ENCODE measurements around the gene FARP1. TPM values are rescaled to one million over a fixed set of nuclear protein-coding genes. Genes with fewer than 3 reads are reported as not detected.
"Not testable (repeated sequence)": the region's sequence is repeated elsewhere in the genome, so short reads cannot be mapped to it uniquely, and the experiment has no call there.

FARP1 gene
- total and polyA plus RNA-seq, 2 of the 13 experiments (the other 11 are each of a cell fraction or from before 2014, with no cell fraction given) = 70.6 to 126 TPM

- H2AFZ ChIP-seq (ENCODE audit: low read length); FAIRE-seq; intact Hi-C loops (cut with micrococcal nuclease; ENCODE audit: unreplicated experiment); DNase-seq (ENCODE audit: low spot score); ATAC-seq; BruUV-seq (replicated peaks); H3K27me3 ChIP-seq (ENCODE audit: control insufficient read depth in 1 of 2, insufficient read depth in 2 of 2, low read length in 2 of 2); POLR2A ChIA-PET; CTCF ChIA-PET (ENCODE audit: low intra/inter-chr PET ratio, low total read pairs); H3K4me3 ChIP-seq (replicated peaks in 1 of 3; ENCODE audit: insufficient read depth in 1 of 3, low read depth in 2 of 3, low read length in 3 of 3); H3K4me2 ChIP-seq (ENCODE audit: low read depth, low read length); H3K27ac ChIP-seq (ENCODE audit: extremely low read length, insufficient read depth, low read length); H3K9ac ChIP-seq (ENCODE audit: insufficient read depth, low read depth, low read length); in situ Hi-C loops (cut with HindIII; ENCODE audit: extremely low pct_ligation_motif_present, low pct_unique_long_range_greater_than_20kb): not testable (repeated sequence)
- WGBS (ENCODE audit: low lambda C conversion rate) = 93% methylated on average over 4 of the region's 4 CpGs
- TF ChIP-seq ZNF740 (CRISPR knock-in tag; IDR thresholded peaks at IDR 0.05) (0 out of 2 replicates have a peak, but pooled peaks have one; percentile 16), ZNF431 (CRISPR knock-in tag; IDR thresholded peaks at IDR 0.05; ENCODE audit: borderline replicate concordance, low read depth) (peak; percentile 81; the same call in 1 of the 2 replicates), ZNF430 (CRISPR knock-in tag; IDR thresholded peaks at IDR 0.05) (peak; percentile 87; the same call in 1 of the 2 replicates), ZSCAN5A (CRISPR knock-in tag; IDR thresholded peaks at IDR 0.05; ENCODE audit: borderline replicate concordance) (peak; percentile 39; the same call in 1 of the 2 replicates)
- Histone ChIP-seq H4K20me1 (ENCODE audit: insufficient read depth, low read length) (peaks cover 54% of the 10 kb centered on the region), H3K9me3 (ENCODE audit: low read length) (peaks cover 16% of the 10 kb centered on the region; the same call in 1 of the 2 replicates), H3K4me1 (ENCODE audit: insufficient read depth, low read length) (peaks cover 37% of the 10 kb centered on the region), H3K36me3 (replicated peaks in 1 of 2; ENCODE audit: control insufficient read depth in 1 of 2, insufficient read depth in 2 of 2, low read length in 2 of 2) (peaks cover 12 to 60% of the 10 kb centered on the region in 2 experiments), H3K79me2 (ENCODE audit: insufficient read depth, low read length) (peaks cover 90% of the 10 kb centered on the region)
Observed at GRCh38 chr13:98230762-98231161, 87.9 kb downstream of the FARP1 start.

DNA sequence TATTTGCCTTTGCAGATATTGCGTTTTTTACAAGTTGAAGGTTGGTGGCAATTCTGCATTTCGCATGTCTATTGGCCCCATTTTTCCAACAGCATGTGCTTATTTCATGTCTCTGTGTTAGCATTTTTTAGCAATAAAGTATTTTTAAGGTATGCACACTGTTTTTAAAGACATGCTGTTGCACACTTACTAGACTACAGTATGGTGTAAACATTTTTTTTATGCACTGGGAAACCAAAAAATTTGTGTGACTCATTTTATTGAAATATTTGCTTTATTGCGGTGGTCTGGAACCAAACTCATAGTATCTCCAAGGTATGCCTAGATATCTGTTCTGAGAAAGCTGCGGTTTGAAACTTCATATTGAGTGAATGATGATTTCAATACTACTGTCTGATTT lies 89.6 kb downstream of the FARP1 start:
- Histone ChIP-seq H3K36me3 (replicated peaks in 1 of 2; ENCODE audit: control insufficient read depth in 1 of 2, insufficient read depth in 2 of 2, low read length in 2 of 2) (peaks cover 8 to 61% of the 10 kb centered on the region in 2 experiments), H3K9ac (ENCODE audit: insufficient read depth, low read depth, low read length) (no peak overlapping the region), H3K4me1 (ENCODE audit: insufficient read depth, low read length) (peaks cover 37% of the 10 kb centered on the region), H3K79me2 (ENCODE audit: insufficient read depth, low read length) (peaks cover 87% of the 10 kb centered on the region), H3K27me3 (ENCODE audit: control insufficient read depth in 1 of 2, insufficient read depth in 2 of 2, low read length in 2 of 2) (no peaks in the 10 kb centered on the region), H2AFZ (ENCODE audit: low read length) (no peak overlapping the region), H3K27ac (ENCODE audit: extremely low read length, insufficient read depth, low read length) (no peak overlapping the region), H3K4me3 (replicated peaks in 1 of 3; ENCODE audit: insufficient read depth in 1 of 3, low read depth in 2 of 3, low read length in 3 of 3) (no peak overlapping the region), H4K20me1 (ENCODE audit: insufficient read depth, low read length) (peaks cover 52% of the 10 kb centered on the region), H3K4me2 (ENCODE audit: low read depth, low read length) (no peak overlapping the region), H3K9me3 (ENCODE audit: low read length) (peaks cover 12% of the 10 kb centered on the region; the same call in 1 of the 2 replicates)
- no peak for FAIRE-seq
- in situ Hi-C loops (cut with HindIII; ENCODE audit: extremely low pct_ligation_motif_present, low pct_unique_long_range_greater_than_20kb) = no loop called here
- POLR2A ChIA-PET = no interaction called here
- no peak for ATAC-seq
- CTCF ChIA-PET (ENCODE audit: low intra/inter-chr PET ratio, low total read pairs) = no interaction called here
- intact Hi-C loops (cut with micrococcal nuclease; ENCODE audit: unreplicated experiment) = no loop called here
- 98% methylated on average over 4 of the region's 4 CpGs for WGBS (ENCODE audit: low lambda C conversion rate)
- no peak for DNase-seq (ENCODE audit: low spot score)
- no TSS peak for BruUV-seq (replicated peaks)
- no peak for TF ChIP-seq ZNF383 (CRISPR knock-in tag; IDR thresholded peaks at IDR 0.05; ENCODE audit: borderline replicate concordance)
- no peak for TF ChIP-seq ZNF782 (CRISPR knock-in tag; IDR thresholded peaks at IDR 0.05; ENCODE audit: borderline replicate concordance)
- no peak for TF ChIP-seq ZNF333 (CRISPR knock-in tag; IDR thresholded peaks at IDR 0.05; ENCODE audit: borderline replicate concordance)
- no peak for TF ChIP-seq JUNB (CRISPR knock-in tag; IDR thresholded peaks at IDR 0.05; ENCODE audit: borderline replicate concordance)
- no peak for TF ChIP-seq NR3C1 (CRISPR knock-in tag; IDR thresholded peaks at IDR 0.05)
- no peak for TF ChIP-seq ZNF850 (CRISPR knock-in tag; conservative IDR thresholded peaks at IDR 0.05)
- TF ChIP-seq, protein P1, sequence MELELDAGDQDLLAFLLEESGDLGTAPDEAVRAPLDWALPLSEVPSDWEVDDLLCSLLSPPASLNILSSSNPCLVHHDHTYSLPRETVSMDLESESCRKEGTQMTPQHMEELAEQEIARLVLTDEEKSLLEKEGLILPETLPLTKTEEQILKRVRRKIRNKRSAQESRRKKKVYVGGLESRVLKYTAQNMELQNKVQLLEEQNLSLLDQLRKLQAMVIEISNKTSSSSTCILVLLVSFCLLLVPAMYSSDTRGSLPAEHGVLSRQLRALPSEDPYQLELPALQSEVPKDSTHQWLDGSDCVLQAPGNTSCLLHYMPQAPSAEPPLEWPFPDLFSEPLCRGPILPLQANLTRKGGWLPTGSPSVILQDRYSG (CRISPR knock-in tag; IDR thresholded peaks at IDR 0.05) = no peak
- TF ChIP-seq ZKSCAN1 (IDR thresholded peaks at IDR 0.05; ENCODE audit: low read length) = no peak
- no peak for TF ChIP-seq ZNF12 (CRISPR knock-in tag; IDR thresholded peaks at IDR 0.05)
- TF ChIP-seq ZNF567 (CRISPR knock-in tag; IDR thresholded peaks at IDR 0.05; ENCODE audit: borderline replicate concordance) = no peak
- TF ChIP-seq NFIB (CRISPR knock-in tag; IDR thresholded peaks at IDR 0.05; ENCODE audit: borderline replicate concordance) = no peak
- no peak for TF ChIP-seq ATF5 (CRISPR knock-in tag; IDR thresholded peaks at IDR 0.05; ENCODE audit: low read depth)

Data from HepG2 (cell line).